Measurements from ENCODE around the gene EHD4.

The EHD4 gene

GRCh38 chr15:41880156-41880877 lies 92.0 kb downstream of the EHD4 start:
- H3K4me1 ChIP-seq (ENCODE audit: control insufficient read depth in 5 of 5, insufficient read depth in 5 of 5, low read length in 5 of 5), result peaks cover 0 to 25% (median 14%) of the 10 kb centered on the region in 5 donors
- no peak overlapping the region for H3K4me3 ChIP-seq (ENCODE audit: low read depth in 1 of 5, low read length in 5 of 5)
- H3K27me3 ChIP-seq (ENCODE audit: control insufficient read depth in 5 of 5, insufficient read depth in 4 of 5, low read length in 5 of 5), result peaks cover 0 to 8% (median 5%) of the 10 kb centered on the region in 5 donors

GRCh38 chr15:41879321-41879845 lies 93.0 kb downstream of the EHD4 start:
- Histone ChIP-seq H3K4me1 (ENCODE audit: control insufficient read depth in 5 of 5, insufficient read depth in 5 of 5, low read length in 5 of 5) (peaks cover 0 to 25% (median 14%) of the 10 kb centered on the region in 5 donors), H3K36me3 (ENCODE audit: control insufficient read depth in 5 of 5, insufficient read depth in 5 of 5, low read length in 5 of 5) (no peaks in the 10 kb centered on the region), H3K9me3 (ENCODE audit: control insufficient read depth in 5 of 5, low read length in 5 of 5) (no peaks in the 10 kb centered on the region), H3K27ac (ENCODE audit: low read depth, low read length) (no peak overlapping the region), H3K27me3 (ENCODE audit: control insufficient read depth in 5 of 5, insufficient read depth in 4 of 5, low read length in 5 of 5) (peaks cover 0 to 8% (median 5%) of the 10 kb centered on the region in 5 donors), H3K4me3 (ENCODE audit: low read depth in 1 of 5, low read length in 5 of 5) (no peak overlapping the region), H3K9ac (ENCODE audit: low read length in 5 of 5) (no peak overlapping the region)

More at GRCh38 chr15:41880156-41880877, 92.0 kb downstream of the EHD4 start:
- H3K9me3 ChIP-seq (ENCODE audit: control insufficient read depth in 5 of 5, low read length in 5 of 5), result no peaks in the 10 kb centered on the region
- no peak overlapping the region for H3K9ac ChIP-seq (ENCODE audit: low read length in 5 of 5)
- H3K27ac ChIP-seq (ENCODE audit: low read depth, low read length), result no peak overlapping the region
- H3K36me3 ChIP-seq (ENCODE audit: control insufficient read depth in 5 of 5, insufficient read depth in 5 of 5, low read length in 5 of 5), result no peaks in the 10 kb centered on the region

DNA sequence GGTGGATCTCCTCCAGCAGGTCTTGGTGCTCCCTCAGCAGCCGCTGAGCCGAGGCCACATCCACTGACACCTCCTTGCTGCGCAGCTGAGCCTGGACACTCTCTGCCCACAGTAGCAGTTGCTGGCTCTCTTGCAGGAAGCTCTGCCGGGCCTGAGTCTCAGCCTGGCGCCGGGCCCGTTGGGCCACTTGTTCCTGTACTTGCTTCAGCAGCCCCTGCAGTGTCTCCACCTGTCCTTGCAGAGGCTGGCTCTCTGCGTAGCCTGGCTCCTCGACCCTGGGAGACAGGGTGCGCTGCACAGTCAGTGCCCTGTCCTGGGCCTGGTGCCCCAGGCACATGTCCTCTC lies 94.0 kb downstream of the EHD4 start:
- H3K4me1 ChIP-seq (ENCODE audit: control insufficient read depth in 5 of 5, insufficient read depth in 5 of 5, low read length in 5 of 5), result peaks cover 0 to 25% (median 14%) of the 10 kb centered on the region in 5 donors
- H3K27ac ChIP-seq (ENCODE audit: low read depth, low read length), result no peak overlapping the region
- no peak overlapping the region for H3K9ac ChIP-seq (ENCODE audit: low read length in 5 of 5)
- peaks cover 0 to 8% (median 5%) of the 10 kb centered on the region in 5 donors for H3K27me3 ChIP-seq (ENCODE audit: control insufficient read depth in 5 of 5, insufficient read depth in 4 of 5, low read length in 5 of 5)
- no peak overlapping the region for H3K4me3 ChIP-seq (ENCODE audit: low read depth in 1 of 5, low read length in 5 of 5)
- no peaks in the 10 kb centered on the region for H3K36me3 ChIP-seq (ENCODE audit: control insufficient read depth in 5 of 5, insufficient read depth in 5 of 5, low read length in 5 of 5)
- no peaks in the 10 kb centered on the region for H3K9me3 ChIP-seq (ENCODE audit: control insufficient read depth in 5 of 5, low read length in 5 of 5)

- no peaks in the 10 kb centered on the region for H3K36me3 ChIP-seq (ENCODE audit: control insufficient read depth in 5 of 5, insufficient read depth in 5 of 5, low read length in 5 of 5)
- H3K27me3 ChIP-seq (ENCODE audit: control insufficient read depth in 5 of 5, insufficient read depth in 4 of 5, low read length in 5 of 5), result peaks cover 0 to 8% (median 5%) of the 10 kb centered on the region in 5 donors
- no peak overlapping the region for H3K9ac ChIP-seq (ENCODE audit: low read length in 5 of 5)
- no peak overlapping the region for H3K27ac ChIP-seq (ENCODE audit: low read depth, low read length)
- H3K9me3 ChIP-seq (ENCODE audit: control insufficient read depth in 5 of 5, low read length in 5 of 5), result no peaks in the 10 kb centered on the region
- H3K4me1 ChIP-seq (ENCODE audit: control insufficient read depth in 5 of 5, insufficient read depth in 5 of 5, low read length in 5 of 5), result peaks cover 0 to 25% (median 14%) of the 10 kb centered on the region in 5 donors
- no peak overlapping the region for H3K4me3 ChIP-seq (ENCODE audit: low read depth in 1 of 5, low read length in 5 of 5)
Observed at GRCh38 chr15:41877631-41878354, 94.6 kb downstream of the EHD4 start.

DNA sequence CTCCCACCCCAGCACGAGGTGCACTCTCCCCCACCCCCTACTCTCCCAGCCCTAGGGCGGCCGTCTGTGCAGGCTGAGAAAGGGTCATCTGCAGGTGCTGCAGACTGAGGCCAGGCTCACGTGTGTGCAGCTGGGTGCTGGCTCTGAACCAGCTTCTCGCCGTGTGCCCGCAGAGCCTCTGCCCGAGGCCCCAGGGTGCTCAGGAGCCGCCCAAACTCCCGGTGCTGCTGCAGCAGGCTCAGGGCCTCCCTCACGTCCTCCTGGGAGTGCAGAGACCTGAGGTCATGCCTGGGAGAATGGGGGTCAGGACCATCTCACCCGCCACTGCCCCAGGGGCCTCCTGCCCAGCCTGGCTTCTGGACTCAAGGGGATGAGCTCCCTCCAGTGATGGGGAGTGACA lies 95.7 kb downstream of the EHD4 start:
- no peak overlapping the region for H3K27ac ChIP-seq (ENCODE audit: low read depth, low read length)
- H3K27me3 ChIP-seq (ENCODE audit: control insufficient read depth in 5 of 5, insufficient read depth in 4 of 5, low read length in 5 of 5), result peaks cover 0 to 7% (median 5%) of the 10 kb centered on the region in 5 donors
- H3K36me3 ChIP-seq (ENCODE audit: control insufficient read depth in 5 of 5, insufficient read depth in 5 of 5, low read length in 5 of 5), result no peaks in the 10 kb centered on the region
- H3K4me3 ChIP-seq (ENCODE audit: low read depth in 1 of 5, low read length in 5 of 5), result no peak overlapping the region
- no peaks in the 10 kb centered on the region for H3K9me3 ChIP-seq (ENCODE audit: control insufficient read depth in 5 of 5, low read length in 5 of 5)
- peaks cover 0 to 17% (median 12%) of the 10 kb centered on the region in 5 donors for H3K4me1 ChIP-seq (ENCODE audit: control insufficient read depth in 5 of 5, insufficient read depth in 5 of 5, low read length in 5 of 5)
- no peak overlapping the region for H3K9ac ChIP-seq (ENCODE audit: low read length in 5 of 5)

- Histone ChIP-seq H3K9ac (ENCODE audit: low read length in 5 of 5) (no peak overlapping the region), H3K4me1 (ENCODE audit: control insufficient read depth in 5 of 5, insufficient read depth in 5 of 5, low read length in 5 of 5) (peaks cover 0 to 17% (median 11%) of the 10 kb centered on the region in 5 donors), H3K9me3 (ENCODE audit: control insufficient read depth in 5 of 5, low read length in 5 of 5) (no peaks in the 10 kb centered on the region), H3K27ac (ENCODE audit: low read depth, low read length) (no peak overlapping the region), H3K36me3 (ENCODE audit: control insufficient read depth in 5 of 5, insufficient read depth in 5 of 5, low read length in 5 of 5) (no peaks in the 10 kb centered on the region), H3K4me3 (ENCODE audit: low read depth in 1 of 5, low read length in 5 of 5) (no peak overlapping the region), H3K27me3 (ENCODE audit: control insufficient read depth in 5 of 5, insufficient read depth in 4 of 5, low read length in 5 of 5) (peaks cover 0 to 6% (median 0%) of the 10 kb centered on the region in 5 donors)
Observed at GRCh38 chr15:41876007-41876406, 96.3 kb downstream of the EHD4 start.

DNA sequence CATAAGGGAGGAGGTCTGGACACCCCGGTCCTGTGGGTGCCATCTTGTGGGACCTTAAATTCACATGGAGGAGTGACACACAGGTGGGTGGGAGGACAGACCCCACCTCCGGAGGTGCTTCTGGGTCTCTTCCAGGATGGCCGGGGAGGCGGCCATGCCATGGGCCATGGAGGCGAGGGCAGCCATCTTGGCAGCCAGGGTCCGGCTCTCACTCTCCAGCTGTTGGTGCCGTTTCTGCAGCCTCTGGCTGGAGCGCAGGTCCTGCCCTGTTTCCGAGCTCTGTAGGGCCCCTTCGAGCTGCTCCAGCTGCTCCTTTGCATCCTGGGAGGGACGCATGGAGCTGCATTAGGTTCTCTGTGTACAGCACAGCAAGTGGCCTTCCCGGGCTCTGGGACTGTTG lies 97.6 kb downstream of the EHD4 start:
- H3K27me3 ChIP-seq (ENCODE audit: control insufficient read depth in 5 of 5, insufficient read depth in 4 of 5, low read length in 5 of 5), result peaks cover 0 to 4% (median 0%) of the 10 kb centered on the region in 5 donors
- H3K9me3 ChIP-seq (ENCODE audit: control insufficient read depth in 5 of 5, low read length in 5 of 5), result no peaks in the 10 kb centered on the region
- no peak overlapping the region for H3K4me3 ChIP-seq (ENCODE audit: low read depth in 1 of 5, low read length in 5 of 5)
- no peak overlapping the region for H3K9ac ChIP-seq (ENCODE audit: low read length in 5 of 5)
- no peaks in the 10 kb centered on the region for H3K36me3 ChIP-seq (ENCODE audit: control insufficient read depth in 5 of 5, insufficient read depth in 5 of 5, low read length in 5 of 5)
- H3K4me1 ChIP-seq (ENCODE audit: control insufficient read depth in 5 of 5, insufficient read depth in 5 of 5, low read length in 5 of 5), result peaks cover 2 to 29% (median 24%) of the 10 kb centered on the region in 5 donors
- no peak overlapping the region for H3K27ac ChIP-seq (ENCODE audit: low read depth, low read length)

GRCh38 chr15:41873711-41874110 lies 98.6 kb downstream of the EHD4 start:
- H3K27me3 ChIP-seq (ENCODE audit: control insufficient read depth in 5 of 5, insufficient read depth in 4 of 5, low read length in 5 of 5), result no peaks in the 10 kb centered on the region
- H3K9ac ChIP-seq (ENCODE audit: low read length in 5 of 5), result no peak overlapping the region
- H3K27ac ChIP-seq (ENCODE audit: low read depth, low read length), result no peak overlapping the region
- H3K36me3 ChIP-seq (ENCODE audit: control insufficient read depth in 5 of 5, insufficient read depth in 5 of 5, low read length in 5 of 5), result no peaks in the 10 kb centered on the region
- H3K9me3 ChIP-seq (ENCODE audit: control insufficient read depth in 5 of 5, low read length in 5 of 5), result no peaks in the 10 kb centered on the region
- H3K4me3 ChIP-seq (ENCODE audit: low read depth in 1 of 5, low read length in 5 of 5), result no peak overlapping the region
- peaks cover 2 to 37% (median 29%) of the 10 kb centered on the region in 5 donors for H3K4me1 ChIP-seq (ENCODE audit: control insufficient read depth in 5 of 5, insufficient read depth in 5 of 5, low read length in 5 of 5)

- Histone ChIP-seq H3K36me3 (ENCODE audit: control insufficient read depth in 5 of 5, insufficient read depth in 5 of 5, low read length in 5 of 5) (no peaks in the 10 kb centered on the region), H3K27ac (ENCODE audit: low read depth, low read length) (no peak overlapping the region), H3K4me3 (ENCODE audit: low read depth in 1 of 5, low read length in 5 of 5) (no peak overlapping the region), H3K9me3 (ENCODE audit: control insufficient read depth in 5 of 5, low read length in 5 of 5) (no peaks in the 10 kb centered on the region), H3K9ac (ENCODE audit: low read length in 5 of 5) (no peak overlapping the region), H3K4me1 (ENCODE audit: control insufficient read depth in 5 of 5, insufficient read depth in 5 of 5, low read length in 5 of 5) (peaks cover 2 to 27% (median 23%) of the 10 kb centered on the region in 5 donors), H3K27me3 (ENCODE audit: control insufficient read depth in 5 of 5, insufficient read depth in 4 of 5, low read length in 5 of 5) (no peaks in the 10 kb centered on the region)
Observed at GRCh38 chr15:41872166-41872747, 100.1 kb downstream of the EHD4 start.

Measured in subcutaneous abdominal adipose tissue (tissue), 5 donors.